Stimulated activated CD4-positive, alpha-beta T cell treated with anti-CD3 and anti-CD28 coated beads, Interleukin-1b, Interleukin-23, amount 100 ng/mL, for 4 hours (primary cell): ENCODE data around the gene DPM3.
"Not testable (repeated sequence)": the region's sequence is repeated elsewhere in the genome, so short reads cannot be mapped to it uniquely, and the experiment has no call there.

Experiments used
- DNase-seq, 2 donors: peaks; one replicate each; pipeline ENCODE4 v3.0.0-alpha.2; 2020; ENCODE audit warnings: low read depth in 2 of 2

Gene DPM3

GRCh38 chr1:155125946-155126555 lies 14.3 kb downstream of the DPM3 start:
- DNase-seq: no peak

DNA sequence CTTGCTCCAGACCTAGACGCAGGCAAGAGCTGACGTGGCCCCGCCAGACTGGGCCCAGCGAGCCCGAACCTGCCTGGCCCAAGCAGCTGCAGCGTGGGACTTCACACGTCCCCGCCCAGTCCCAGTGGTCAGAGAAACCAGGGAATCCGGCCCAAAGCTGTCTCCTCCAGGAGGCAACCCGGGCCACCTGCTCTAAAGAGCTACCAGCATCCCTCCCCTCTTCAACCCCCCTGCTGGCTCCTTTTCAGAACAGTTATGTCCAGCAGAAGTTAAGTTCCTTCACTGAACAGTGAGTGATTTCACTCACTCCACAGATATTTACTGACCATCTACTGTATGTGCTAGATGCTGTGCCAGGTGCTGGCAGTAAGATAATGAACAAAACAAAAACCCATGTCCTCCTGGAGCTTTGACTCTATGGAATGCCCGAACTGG lies 14.8 kb downstream of the DPM3 start:
- no peak for DNase-seq

GRCh38 chr1:155124503-155125463 lies 15.5 kb downstream of the DPM3 start:
- no peak for DNase-seq

DNA sequence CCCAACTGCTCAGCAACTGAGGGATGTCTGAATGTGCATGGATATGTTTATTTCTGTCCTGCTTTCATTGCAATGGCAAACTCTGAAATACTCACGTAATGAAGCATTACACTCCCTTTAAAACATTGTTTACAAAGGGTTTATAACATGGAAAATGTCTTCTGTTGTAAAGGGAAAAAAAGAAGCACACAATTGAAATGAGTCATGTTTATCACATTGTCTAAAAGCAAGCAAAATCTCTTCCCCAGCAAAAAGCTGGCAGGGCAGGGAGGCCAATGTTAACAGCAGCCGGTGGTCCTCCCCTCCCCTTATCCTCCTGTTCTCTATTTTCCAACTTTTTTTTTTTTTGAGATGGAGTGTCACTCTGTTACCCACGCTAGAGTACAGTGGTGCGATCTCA lies 16.5 kb downstream of the DPM3 start:
- DNase-seq: no peak

- no peak for DNase-seq
Observed at GRCh38 chr1:155122308-155122707, 18.0 kb downstream of the DPM3 start.

DNA sequence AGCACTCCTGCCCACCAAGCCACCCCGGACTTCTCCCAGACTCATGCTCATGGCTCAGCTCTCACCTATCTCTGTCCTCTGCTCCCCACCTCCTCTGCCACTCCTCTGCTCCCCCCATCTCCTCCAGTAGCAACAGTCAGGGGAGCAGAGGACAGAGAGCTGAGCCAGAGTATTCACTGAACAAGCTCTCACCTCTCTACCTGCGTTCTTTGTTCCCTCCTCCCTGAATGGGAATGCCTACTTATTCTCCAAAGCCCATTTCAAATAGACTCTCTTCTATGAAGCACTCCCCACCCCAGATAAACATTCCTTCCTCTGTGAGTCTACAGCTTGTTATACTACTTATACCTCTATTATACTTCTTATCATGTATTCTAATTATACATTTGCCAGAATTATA lies 19.1 kb downstream of the DPM3 start:
- DNase-seq: no peak

DNA sequence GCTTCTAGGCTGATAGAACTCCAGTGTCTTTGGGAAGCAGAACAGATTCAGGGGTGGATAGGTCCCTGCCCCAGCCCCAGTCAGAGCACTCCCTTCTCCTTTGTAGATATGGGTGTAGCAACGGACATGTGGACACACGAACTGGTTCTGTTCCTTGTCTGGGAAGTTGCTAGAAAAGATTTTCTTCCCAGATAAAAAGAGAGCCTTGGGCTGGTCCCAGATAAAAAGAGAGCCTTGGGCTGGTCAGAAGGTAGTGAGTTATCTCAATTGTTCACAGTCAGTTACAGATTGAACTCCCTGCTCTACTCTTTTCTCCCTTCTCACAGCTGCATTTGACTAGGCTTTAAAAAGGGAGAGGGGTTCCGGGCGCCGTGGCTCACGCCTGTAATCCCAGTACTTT lies 20.1 kb downstream of the DPM3 start:
- DNase-seq: no peak

DNA sequence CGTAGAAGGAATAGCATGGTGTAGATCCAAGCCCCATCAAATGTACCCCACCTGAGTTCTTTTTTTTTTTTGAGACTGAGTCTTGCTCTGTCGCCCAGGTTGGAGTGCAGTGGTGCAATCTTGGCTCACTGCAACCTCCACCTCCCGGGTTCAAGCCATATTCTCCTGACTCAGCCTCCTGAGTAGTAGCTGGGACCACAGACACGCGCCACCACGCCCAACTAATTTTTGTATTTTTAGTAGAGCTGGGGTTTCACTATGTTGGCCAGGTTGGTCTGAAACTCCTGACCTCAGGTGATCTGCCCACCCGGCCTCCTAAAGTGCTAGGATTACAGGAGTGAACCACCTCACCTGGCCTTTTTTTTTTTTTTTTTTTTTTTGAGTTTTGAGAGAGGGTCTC lies 22.2 kb downstream of the DPM3 start:
- DNase-seq: not testable (repeated sequence)

- DNase-seq: no peak
Observed at GRCh38 chr1:155117610-155118009, 22.7 kb downstream of the DPM3 start.

- DNase-seq: no peak
Observed at GRCh38 chr1:155116113-155116764, 24.1 kb downstream of the DPM3 start.

DNA sequence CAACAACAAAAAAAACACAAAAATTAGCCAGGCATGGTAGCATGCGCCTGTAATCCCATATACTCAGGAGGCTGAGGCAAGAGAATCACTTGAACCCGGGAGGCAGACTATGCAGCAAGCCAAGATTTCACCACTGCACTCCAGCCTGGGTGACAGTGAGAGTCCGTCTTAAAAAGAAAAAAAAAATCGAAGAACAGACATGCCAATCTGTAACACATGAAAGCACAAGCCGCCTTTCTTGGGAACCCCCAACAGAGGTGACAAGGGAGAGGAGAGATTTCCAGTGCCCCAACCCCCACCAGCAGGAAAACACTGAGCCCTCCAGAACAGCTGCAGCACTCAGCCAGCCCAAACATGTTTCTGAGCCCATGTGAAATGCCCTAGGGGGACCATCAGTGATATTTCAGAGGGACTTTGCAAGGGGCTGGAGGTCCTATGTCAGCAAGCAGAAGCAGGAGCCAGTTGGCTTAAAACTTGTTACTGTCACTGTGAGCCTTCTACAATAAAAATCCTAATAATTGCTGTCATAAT lies 26.8 kb downstream of the DPM3 start:
- DNase-seq: no peak

- no peak for DNase-seq
Observed at GRCh38 chr1:155110826-155111225, 29.5 kb downstream of the DPM3 start.

GRCh38 chr1:155110381-155110780 lies 29.9 kb downstream of the DPM3 start:
- DNase-seq: no peak

DNA sequence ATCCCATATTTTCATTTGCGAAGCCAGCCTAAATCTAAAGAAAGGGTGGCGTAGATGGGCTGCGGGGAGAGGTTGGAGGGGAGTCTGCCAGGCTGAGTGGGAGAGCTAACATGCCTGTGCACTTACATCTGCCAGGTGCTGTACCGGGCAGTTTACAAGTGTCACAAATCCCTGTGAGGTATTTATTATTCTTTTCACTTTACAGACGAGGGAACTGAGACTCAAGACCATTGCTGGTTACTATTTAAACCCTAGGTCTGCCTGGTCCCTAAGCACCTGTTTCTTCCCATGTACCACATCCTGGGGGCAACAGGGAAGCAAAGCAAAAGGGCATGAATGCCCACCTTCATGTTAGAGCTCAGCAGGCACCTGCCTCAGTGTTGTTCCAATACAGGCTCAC lies 32.0 kb downstream of the DPM3 start:
- no peak for DNase-seq

GRCh38 chr1:155107309-155108264 lies 32.7 kb downstream of the DPM3 start:
- no peak for DNase-seq

GRCh38 chr1:155106862-155107261 lies 33.5 kb downstream of the DPM3 start:
- DNase-seq: no peak

DNA sequence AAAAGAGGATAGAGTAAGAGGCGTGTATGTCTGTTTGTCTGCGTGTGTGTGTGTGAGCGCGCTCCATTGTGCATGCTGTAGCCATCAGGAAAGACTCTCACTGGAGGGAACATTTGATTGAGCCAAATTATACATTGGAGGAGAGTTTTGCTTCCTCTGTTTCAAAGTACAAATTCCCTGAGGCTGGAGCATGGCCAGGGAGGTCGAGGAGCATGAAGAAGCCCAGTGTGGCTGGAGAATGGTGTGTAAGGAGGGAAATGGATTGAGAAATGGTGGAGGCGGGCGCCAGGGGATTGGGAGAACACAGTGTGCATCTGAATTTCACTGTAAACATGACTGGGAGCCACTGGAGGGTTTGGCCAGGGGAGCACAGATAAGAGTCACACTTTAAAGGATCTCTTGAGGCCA lies 34.7 kb downstream of the DPM3 start:
- DNase-seq: no peak

GRCh38 chr1:155104605-155105534 lies 35.5 kb downstream of the DPM3 start:
- DNase-seq: no peak

- no peak for DNase-seq
Observed at GRCh38 chr1:155103325-155103724, 37.0 kb downstream of the DPM3 start.

DNA sequence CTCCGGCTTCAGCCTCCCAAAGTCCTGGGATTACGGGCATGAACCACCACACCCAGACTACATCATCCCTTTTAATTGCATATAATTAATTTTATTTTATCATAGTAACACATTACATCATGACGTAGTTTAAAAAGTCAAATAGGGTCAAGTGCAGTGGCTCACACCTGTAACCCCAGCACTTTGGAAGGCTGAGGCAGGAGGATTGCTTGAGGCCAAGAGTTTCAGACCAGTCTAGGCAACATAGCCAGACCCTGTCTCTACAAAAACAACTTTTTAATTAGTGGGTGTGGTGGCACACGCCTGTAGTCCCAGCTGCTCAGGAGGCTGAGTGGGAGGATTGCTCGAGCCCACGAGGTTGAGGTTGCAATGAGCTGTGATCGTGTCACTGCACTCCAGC lies 41.0 kb downstream of the DPM3 start:
- no peak for DNase-seq
